ENCODE measurements around the gene OR14C36. TPM values are rescaled to one million over a fixed set of nuclear protein-coding genes. Genes with fewer than 3 reads are reported as not detected.
"Not testable (repeated sequence)": the region's sequence is repeated elsewhere in the genome, so short reads cannot be mapped to it uniquely, and the experiment has no call there.

OR14C36 gene, protein sequence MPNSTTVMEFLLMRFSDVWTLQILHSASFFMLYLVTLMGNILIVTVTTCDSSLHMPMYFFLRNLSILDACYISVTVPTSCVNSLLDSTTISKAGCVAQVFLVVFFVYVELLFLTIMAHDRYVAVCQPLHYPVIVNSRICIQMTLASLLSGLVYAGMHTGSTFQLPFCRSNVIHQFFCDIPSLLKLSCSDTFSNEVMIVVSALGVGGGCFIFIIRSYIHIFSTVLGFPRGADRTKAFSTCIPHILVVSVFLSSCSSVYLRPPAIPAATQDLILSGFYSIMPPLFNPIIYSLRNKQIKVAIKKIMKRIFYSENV
- total RNA-seq = not detected

DNA sequence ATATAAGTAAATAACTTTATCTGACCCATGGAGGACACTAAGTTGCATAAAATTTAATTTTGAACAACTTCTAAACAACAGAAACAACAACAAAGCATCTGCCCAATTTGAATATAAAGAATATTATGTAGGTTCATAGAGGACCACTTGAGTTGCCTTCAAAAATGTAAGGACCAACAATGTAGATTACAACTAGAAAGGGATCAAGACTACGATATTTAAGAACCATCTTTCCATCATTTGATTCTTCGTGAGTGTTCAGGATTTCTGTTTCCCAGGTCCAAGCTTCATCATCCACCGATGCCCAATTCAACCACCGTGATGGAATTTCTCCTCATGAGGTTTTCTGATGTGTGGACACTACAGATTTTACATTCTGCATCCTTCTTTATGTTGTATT is at the start of gene OR14C36:
TSS of gene OR14C36 (plus strand) at position 301 of the 400 bp plus-strand sequence. CDS start at position 301, 0 bp downstream.
- DNase-seq (ENCODE audit: low read depth in 2 of 3, low spot score in 2 of 3) = no peak

DNA sequence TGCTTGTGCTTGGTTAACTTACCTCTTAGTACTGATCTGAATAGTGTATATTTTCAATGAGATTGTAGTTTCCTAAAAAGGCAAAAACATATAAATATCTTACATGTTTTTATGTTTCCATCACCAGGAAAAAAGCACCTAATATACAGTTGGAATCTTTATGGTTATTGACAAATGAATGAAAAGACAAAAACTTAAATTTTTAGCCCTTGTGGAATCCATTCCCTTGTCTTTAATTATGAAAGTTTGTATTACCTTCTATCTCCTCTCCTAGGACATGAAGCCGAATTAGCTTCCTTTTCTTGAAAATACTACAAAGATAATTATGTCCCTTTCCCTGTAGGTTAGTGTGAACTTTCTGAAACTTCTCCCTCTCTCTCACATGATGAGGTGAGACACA is 45.3 kb upstream of the OR14C36 start, which contains the start of gene OR2T12:
TSS of gene OR2T12 (minus strand) at position 101 of the 400 bp plus-strand sequence. CDS start 7,846 bp downstream, outside the sequence.
- DNase-seq (ENCODE audit: low read depth in 2 of 3, low spot score in 2 of 3) = no peak

DNA sequence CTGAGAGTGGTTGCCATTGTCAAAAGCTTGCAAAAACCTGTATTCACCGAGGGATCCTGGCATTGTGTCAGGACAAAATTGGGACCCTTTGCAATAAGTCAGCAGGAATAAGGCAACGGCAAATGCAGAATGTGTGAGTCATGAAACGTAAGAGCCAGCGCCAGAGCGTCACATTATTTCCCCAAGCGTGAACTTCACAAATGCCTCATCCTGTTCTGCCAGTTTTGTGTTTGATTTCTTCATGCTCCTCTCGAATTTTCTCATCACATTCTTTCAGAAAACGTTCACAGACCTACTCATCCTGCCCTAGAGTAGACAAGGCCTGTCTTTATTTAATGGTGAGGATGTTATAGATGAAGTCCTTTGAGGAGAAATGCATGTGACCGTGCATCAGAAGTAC is 42.9 kb upstream of the OR14C36 start:
- not testable (repeated sequence) for DNase-seq (ENCODE audit: low read depth in 2 of 3, low spot score in 2 of 3)

DNA sequence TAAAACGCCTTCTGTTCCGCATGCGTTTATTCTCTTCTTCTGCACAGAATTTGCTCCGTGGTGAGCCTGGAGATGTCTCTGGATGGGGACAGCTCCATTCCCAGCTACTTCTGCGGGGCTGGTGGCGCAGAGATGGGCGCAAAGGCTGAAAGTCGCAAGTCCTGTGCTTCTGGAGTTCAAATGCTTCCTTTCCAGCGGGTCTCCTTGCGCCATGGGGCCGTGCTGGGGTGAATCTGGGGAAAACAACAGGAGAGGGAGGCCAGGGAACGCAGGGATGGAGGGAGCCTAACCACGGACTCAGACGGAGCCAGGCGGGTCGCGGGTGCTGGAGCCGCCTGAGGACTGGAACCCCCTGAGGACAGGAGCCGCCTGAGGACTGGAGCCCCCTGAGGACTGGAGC is 42.5 kb upstream of the OR14C36 start:
- DNase-seq (ENCODE audit: low read depth in 2 of 3, low spot score in 2 of 3) = no peak

DNA sequence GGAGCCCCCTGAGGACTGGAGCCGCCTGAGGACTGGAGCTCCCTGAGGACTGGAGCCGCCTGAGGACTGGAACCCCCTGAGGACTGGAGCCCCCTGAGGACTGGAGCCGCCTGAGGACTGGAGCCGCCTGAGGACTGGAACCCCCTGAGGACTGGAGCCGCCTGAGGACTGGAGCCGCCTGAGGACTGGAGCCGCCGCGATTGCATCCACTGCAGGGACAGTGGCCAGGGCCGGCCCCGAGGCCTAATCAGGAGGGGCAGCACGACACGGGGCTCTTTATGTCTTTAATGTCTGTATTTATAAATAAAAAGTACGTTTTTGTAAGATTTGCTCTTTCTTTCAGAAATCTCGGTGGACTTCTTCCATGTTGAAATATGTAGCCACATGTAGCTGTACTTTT is 41.8 kb upstream of the OR14C36 start:
- not testable (repeated sequence) for DNase-seq (ENCODE audit: low read depth in 2 of 3, low spot score in 2 of 3)

DNA sequence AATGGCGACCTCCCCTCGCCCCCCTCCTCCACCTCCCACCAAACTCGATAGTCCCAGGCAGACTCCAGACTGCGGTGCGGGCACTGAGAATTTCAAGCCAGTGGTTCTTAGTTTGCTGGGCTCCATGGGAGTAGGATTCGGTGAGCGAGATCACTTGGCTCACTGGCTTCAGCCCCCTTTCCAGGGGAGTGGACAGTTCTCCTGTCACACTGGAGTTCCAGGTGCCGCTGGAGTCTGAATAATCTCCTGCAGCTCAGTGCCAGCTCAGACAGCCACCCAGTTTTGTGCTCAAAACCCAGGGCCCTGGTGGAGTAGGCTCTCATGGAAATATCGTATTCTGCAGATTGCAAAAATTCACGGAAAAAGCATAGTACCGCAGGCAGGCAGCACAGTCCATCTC is 31.8 kb upstream of the OR14C36 start:
- DNase-seq (ENCODE audit: low read depth in 2 of 3, low spot score in 2 of 3) = no peak

DNA sequence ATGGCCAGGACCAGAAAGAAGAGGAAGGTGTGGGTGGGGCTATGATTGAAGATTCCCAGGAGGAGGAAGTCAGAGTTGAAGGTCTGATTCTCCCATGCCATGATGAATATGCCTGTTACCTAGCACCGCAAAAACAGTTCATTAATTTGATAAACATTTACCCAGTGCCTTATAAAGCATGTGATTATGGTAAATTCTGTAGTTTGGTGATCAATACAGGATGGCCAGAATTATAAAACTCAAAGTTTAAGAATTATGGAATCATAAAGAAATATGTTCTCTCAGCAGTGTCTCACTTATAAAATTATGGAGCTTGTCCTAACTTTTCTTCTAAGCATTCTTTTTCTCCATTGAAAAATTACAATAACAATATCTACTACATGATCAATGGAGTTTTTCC is 24.1 kb upstream of the OR14C36 start, which contains the start of gene OR2M7:
TSS of gene OR2M7 (minus strand) at position 101 of the 400 bp plus-strand sequence. CDS start at position 101, 0 bp downstream.
- DNase-seq (ENCODE audit: low read depth in 2 of 3, low spot score in 2 of 3) = no peak

DNA sequence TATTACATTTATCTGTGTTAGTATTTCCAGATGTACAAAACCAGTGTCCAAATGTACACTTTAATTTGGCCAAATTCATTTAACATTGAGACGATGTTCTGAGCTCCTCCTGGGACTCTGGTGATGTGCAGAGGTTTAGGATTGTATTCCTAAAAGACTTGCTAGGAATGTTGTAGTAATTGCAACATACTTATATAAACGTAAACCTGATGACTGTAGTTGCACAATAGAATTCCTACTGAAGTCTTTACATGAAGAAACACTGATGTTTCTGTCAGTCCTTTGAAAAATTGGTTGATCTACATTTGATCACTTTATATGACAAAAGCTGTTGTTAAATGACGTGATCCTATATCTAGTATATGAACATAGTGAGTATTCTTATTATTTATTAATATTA is 5.1 kb upstream of the OR14C36 start:
- DNase-seq (ENCODE audit: low read depth in 2 of 3, low spot score in 2 of 3) = no peak

DNA sequence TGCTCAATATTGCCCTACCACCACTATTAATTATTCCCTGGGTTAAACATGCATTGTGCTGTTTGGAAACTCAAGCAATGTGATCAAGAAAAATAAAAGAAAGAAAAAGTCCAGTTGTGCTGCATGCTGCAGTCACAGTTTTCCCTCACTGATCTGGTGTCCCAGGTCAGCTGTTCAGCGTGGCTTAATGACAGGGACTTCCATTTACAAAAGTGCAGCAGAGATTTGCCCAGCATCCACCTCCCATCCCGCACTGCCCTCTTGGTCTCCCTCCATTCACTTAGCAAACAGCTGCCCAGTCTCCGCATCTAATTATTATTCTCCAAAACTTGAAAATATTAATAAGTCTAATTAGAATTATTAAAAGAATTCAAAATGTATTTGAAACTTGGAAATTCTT is 10.8 kb downstream of the OR14C36 start:
- no peak for DNase-seq (ENCODE audit: low read depth in 2 of 3, low spot score in 2 of 3)

DNA sequence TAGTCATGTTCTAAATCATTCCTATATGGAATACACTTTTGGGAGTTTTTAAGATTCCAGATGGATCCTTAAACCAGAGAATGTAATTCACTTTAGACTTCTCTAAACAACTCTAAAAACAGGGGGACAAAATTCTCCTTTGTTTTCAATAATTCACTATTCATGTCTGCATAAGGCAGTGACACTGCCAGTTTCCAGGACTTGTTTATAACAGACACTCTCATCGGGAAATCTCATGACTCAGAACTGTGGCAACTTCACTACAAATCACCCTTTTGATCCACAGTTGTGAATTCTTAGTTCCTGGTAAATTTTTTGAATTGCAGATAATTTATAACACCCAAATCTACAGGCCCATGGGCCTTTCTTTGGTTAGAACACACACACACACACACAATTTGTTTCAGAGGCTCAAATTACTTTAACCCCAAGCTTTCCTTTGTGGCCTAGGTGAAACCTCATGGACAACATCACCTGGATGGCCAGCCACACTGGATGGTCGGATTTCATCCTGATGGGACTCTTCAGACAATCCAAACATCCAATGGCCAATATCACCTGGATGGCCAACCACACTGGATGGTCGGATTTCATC is 12.6 kb downstream of the OR14C36 start, which contains the start of gene OR2T4:
TSS of gene OR2T4 (plus strand) at position 545 of the 595 bp plus-strand sequence. CDS start at position 545, 0 bp downstream.
- DNase-seq (ENCODE audit: low read depth in 2 of 3, low spot score in 2 of 3) = no peak

DNA sequence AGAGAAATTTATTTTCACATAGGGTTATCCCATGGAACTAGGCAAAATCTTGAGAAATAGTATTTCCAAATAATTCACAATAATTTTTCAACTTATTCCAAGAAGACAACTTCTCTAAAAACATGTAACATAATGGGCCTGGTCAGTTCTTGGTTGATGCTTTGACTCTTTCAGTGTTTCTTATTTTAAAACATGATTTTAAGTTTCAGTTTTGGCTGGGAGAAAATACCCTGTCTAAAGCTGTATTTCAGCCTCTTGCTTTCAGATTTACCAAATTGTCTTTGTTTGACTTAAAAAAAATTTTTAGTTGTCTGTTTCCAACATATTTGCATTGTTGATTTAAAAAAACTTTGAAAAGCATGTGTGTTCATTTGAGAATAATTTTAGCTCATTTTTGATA is 18.0 kb downstream of the OR14C36 start:
- no peak for DNase-seq (ENCODE audit: low read depth in 2 of 3, low spot score in 2 of 3)

DNA sequence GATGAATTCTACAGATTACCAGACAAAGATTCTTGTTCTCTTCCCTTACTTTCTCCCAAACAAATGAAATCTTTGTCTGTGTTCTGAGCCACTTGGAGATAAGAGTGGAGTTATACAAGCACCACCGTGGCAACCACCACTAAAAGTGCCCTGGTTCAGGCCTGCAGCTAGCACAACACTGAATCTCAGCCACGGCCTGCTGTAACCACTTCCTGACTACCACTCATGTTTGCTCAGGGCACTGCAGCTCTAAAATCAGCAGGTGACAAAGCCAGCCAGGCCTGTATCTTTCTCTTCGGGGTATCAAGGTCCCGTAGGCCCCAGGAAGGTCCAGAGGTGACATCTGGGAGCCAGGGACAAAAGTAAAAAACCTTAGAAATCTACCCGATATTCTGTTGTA is 23.8 kb downstream of the OR14C36 start:
- peak in 1 of 3 donors; percentile 54 for DNase-seq (ENCODE audit: low read depth in 2 of 3, low spot score in 2 of 3)

DNA sequence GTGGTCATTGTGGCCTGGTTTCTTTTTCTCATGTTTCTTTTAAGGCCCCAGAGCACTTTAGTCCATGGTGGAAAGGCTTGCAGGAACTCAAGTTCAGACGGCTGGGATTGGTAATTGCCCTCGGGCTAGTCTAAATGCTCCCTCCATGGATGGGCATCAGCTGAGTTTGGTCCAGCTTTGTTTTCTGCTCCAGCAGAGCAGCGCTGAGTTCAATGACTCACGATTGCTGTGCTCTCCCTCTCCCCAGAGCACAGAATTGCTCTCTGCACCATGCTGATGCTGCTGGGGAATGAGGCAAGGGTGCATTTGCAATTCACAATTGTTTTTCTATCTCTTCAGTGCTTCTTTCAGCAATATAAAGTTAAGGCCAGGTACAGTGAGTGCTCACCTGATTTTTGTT is 25.2 kb downstream of the OR14C36 start:
- DNase-seq (ENCODE audit: low read depth in 2 of 3, low spot score in 2 of 3) = no peak

DNA sequence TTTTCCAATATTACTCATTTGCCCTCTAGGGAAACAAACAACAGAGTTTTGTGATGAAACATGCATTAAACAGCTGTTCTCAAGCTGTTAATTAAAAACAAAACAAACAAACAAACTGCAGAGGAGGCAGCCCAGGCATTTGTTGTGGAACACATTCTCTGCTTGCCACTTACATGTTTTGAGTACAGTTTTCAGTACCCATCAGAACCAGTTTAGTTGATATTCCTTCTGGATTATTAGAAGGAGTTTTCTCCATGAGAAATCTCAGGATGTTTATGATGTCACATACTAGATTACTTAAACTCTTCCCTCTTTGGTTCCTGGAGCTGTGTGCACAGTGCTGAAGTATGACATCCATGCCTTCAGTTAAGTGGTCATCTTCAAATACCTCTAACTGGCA is 26.9 kb downstream of the OR14C36 start, which contains the start of gene OR2T6:
TSS of gene OR2T6 (plus strand) at position 301 of the 400 bp plus-strand sequence. CDS start 11,863 bp downstream, outside the sequence.
- DNase-seq (ENCODE audit: low read depth in 2 of 3, low spot score in 2 of 3) = no peak

DNA sequence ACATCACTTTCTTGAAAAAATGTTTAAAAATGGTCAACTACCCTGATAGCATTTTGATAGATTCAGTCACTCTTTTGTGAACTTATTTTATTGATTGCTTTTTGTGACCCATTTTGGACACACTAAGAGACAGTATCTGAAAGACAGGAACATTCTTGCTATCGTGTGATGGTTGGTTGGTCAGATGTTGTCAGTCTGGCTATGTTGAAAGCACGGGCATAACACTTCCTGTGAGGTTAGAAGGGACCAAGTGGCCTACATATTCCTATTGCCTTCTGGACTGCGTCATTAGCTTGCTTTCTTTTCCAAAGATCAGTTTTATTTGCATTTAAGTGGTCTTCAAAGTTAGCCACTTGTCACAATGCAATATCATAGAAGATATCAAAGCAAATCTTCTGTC is 28.3 kb downstream of the OR14C36 start:
- no peak for DNase-seq (ENCODE audit: low read depth in 2 of 3, low spot score in 2 of 3)

DNA sequence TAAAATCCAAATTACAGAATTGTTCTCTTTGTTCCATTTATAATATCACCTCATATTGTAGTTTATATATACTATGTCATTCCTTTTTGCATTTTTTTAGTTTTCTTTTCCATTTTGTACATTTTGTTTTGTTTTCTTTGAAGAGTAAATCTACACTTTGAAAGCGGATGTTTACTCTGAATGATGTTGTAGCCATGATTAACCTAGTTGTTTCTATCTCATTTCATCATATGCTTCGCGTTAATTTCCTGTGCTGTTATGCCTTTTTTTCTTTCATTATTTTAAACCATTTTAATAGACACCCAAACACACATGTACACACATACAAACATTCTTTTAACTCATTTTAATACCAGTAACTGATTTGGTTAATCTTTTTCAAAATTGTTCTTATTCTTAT is 32.3 kb downstream of the OR14C36 start:
- DNase-seq (ENCODE audit: low read depth in 2 of 3, low spot score in 2 of 3) = no peak

DNA sequence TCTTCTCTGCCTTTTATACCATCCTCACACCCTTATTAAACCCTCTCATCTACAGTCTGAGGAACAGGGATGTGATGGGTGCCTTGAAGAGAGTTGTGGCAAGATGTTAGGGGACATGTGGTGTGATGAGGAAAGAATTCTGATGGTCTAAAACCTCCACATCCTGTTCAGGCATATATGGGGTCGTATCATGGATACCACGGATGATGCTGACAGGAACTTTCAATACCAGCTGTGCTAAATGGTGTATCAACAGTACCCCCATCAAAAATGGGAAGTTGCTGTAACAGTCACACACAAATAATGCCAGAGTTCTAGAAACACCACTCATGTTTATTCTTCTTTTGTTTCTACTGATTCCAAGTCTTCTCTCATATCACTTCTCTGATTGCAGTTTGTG is 39.9 kb downstream of the OR14C36 start:
- peak in 1 of 3 donors; percentile 31 for DNase-seq (ENCODE audit: low read depth in 2 of 3, low spot score in 2 of 3)

DNA sequence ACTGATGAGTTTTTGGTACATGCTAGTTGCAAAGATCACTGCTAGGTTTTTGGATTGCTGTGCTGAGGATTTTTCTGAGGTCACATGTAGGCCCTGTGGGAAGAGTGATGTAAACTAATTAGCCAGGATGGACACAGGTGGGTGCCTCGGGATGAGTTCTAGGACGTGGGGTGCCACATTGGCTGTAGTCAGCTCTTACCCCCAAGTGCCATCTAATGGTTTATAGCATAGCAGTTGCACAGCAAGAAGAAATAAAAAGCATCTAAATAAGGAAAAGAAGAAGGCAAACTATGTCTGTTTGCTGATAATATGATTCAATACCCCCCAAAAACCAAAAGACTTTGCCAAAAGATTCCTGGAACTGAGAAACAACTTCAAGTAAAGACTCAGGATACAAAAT is 44.5 kb downstream of the OR14C36 start:
- no peak for DNase-seq (ENCODE audit: low read depth in 2 of 3, low spot score in 2 of 3)
